NCI-H1417 treated with DMSO at 0.1 percent for 48 hours (cell line): ENCODE measurements around the gene BRD4.

ENCODE experiments used
- DNase-seq: peaks from one replicate; lab custom pipeline; 2025; lab: John Stamatoyannopoulos, UW

The BRD4 gene

DNA sequence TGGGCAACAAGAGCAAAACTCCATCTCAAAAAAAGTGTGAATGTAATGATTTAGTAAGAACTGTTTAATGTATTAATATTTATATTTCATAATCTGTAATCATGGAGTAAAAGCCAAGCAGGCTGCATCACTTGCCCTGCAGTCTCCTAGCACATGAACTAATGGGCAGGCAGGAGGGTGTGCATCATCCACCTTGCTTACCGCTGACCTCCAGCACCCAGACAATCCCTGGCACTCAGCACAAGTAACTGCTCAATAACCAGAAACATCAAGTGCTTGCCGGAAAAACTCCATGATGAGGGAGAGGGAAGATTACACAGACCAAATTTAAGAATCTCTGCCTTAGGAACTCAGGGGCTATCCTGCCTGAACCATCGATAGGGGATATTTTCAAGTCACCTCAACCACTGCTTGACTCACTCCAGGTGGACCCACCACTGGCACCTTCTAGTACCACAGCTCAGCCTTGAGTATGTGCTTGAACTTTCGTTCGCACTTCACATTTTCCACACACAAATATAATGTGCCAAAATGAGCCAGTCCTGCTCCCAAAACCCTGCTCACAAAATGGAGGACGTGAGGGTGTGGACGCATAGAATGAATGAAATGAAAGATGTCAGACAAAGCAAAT is 18.6 kb downstream of the BRD4 start:
- DNase-seq: no peak

DNA sequence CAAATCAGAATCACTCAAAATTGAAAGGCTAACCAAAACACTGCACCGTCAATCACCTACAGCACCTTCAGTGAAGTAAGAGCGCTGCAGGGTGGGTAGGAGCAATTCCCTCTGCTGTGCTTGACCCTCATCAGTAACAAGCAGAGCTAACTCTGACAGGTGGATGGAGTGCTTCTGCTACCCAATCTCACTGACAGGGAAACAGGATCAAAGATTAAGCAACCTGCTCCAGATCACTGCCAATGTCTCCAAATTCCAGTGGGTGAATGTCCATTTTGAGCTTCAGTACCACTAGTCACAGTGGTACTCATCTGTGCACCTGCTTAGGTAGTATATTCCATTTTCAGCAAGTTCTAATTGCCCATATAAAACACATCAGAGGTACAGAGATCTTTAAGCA is 25.2 kb downstream of the BRD4 start:
- no peak for DNase-seq

DNA sequence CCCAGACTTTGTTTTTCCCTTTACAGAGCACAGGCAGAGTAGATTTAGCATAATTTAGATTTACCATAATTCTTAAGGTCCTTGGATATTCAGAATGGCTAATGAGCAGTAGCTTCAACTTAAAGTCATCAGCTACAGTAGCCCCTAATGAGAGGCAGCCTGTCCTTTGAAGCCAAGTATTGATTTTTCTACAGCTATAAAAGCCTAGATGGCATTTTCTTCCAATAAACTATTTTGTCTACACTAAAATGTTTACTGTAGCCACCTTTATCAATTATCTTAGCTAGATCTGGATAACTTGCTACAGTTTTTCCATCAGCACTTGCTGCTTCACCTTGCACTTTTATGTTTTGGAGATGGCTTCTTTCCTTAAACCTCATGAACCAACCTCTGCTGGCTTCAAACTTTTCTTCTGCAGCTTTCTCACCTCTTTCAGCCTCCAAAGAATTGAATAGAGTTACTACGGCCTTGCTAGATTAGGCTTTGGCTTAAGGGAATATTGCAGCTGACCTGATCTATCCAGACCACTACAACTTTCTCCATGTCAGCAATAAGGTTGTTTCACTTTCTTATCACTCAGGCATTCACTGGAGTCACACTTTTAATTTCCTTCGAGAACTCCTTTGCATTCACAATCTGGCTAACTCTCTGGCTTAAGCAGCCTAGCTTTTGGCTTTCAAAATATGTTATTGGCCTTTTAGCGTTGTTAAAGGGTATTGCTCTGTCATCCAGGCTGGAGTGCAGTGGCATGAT is 26.6 kb downstream of the BRD4 start:
- DNase-seq: no peak

DNA sequence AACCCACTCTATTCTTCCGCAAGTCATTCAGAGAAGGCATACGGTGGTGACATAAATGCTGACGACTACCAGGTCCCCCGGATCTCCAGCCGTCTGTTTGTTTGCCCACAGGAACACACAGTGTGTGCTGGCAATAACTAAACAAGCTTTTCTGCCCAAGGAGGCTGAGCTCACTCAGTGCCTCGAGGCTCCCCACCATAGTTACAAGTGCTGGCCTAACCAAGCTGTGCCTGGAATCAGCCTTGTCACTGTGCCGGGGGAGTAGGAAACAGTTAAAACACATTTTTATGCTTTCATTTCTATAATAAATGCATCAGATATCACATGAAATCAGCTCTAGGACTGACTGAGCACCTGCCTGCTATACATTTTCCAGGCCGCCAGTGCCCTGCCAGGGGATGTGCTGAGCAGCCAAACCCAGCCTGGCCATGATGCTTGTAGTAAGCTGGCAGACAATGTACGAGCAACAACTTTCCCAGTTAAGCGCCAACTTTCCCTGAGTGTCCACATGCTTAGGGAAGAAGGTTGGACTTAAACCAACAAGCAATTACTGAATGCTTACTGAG is 28.1 kb downstream of the BRD4 start:
- DNase-seq: no peak

DNA sequence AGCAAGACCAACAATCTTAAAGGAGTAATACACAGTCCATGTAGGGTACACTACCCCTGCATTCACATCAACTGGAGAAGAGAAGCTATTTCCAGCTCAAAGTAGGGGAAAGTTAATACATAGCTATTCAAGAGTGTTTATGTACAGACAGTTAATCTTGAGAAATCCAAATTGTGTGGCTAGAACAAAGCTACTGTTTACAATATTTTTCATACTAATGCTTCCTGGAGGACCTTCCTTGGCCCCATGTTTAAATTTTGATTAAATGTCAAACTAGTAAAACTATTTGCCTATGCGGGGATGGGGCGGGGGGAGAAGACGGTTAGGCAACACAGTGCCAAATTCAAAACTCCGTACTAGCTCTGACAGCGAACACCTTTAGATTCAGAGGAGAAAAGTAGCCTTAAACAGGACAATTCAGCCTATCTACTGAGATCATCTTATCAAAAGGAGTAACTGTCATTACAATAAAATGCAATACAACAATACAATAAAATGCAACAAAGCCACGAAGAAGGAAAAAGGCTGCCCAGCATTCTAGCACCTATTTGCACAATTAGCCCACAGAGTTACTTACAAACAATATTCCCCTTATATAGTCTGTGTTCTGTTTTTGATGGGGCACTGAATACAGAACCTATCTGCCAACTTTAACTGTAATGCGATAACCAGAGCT is 29.1 kb downstream of the BRD4 start:
- no peak for DNase-seq

DNA sequence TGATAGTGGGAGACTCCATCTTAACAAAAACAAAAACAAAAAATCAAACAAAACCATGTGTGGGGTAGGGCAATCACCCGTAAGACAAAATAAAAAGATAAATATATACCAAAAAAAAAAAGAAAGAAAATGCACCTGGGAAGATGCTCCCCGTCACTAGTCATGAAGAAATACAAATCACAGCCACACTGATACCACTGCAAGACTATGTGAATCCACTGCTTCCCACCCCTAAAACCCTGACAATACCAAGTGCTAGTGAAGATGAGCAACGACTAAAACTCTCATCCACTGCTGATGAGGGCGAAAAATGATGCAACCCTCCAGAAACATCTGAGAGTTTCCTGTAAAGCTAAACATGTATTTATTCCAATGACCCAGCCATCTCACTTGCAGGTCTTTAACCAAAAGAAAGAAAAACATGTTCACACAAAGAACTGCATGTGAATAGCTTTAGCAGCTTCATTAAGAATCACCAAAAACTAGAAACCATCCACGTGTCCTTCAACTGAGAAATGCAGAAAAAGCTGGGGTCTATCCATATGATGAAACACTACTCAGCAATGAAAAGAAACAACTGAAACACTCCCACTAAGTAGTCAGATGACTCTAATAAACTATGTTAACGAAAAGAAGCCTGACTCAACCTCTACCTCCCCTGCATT is 31.7 kb downstream of the BRD4 start:
- DNase-seq: no peak

DNA sequence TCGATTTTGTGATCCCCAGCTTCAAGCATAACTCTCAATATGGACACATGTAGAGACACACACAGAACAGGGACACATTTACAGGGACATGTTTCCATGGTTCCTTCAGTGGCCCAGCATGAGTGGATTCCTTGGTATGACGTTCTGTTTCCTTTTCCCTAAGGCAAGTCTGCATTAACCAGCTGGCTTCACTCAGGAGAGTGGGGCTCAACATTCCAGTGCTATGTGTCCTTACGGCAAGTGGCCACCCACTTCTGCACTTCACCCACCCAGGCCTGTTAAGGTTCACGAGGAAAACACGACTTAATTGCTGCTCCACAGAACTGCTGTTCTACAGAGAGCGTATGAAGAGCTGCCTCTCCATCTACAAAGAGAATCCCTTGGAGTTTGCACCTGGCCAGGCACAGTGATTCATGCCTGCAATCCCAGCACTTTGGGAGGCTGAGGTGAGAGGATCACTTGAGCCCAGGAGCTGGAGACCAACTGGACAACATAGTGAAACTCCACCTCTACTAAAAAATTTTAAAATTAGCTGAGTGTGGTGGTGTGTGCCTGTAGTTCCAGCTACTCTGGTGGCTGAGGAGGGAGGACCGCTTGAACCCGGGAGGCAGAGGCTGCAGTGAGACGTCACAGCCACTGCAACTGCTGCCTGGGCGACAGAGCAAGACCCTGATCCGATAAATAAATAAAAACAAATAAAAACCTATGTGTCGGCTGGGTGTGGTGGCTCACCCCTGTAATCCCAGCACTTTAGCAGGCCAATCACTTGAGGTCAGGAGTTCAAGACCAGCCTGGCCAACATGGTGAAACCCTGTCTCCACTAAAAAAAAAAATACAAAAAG is 32.5 kb downstream of the BRD4 start:
- no peak for DNase-seq

DNA sequence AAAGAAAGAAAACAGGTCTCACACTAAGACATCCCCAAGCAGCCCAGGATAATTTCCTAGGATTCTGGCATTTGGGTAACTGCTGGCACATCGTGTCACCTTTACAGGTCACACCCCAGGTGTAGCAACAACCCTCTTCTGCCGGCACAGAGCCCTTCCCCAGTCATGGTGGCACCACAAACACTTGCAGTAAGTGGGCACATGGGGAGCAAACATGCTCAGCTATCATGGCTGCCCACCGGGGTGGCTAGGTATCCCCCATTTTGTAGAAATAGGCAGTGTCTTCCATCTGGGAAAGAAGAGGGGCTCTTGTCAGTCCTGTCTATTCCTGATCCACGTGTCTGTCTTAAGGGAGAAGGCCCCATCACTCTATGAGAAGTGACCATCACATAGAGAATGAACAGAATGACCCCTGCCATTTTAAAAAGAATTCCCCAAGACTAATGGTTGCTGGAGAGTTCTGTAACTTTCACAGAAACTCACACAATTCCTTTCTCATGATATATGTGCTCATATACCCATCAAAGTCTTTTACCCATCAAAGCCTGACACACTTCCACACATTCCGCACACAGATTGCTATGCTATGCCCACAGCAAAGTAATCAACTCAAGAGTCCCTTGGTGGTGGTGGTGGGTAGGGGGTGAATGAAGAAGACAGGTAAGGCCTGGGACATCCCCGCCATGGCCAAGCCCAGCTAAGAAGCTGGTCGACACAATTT is 33.3 kb downstream of the BRD4 start:
- DNase-seq: no peak

DNA sequence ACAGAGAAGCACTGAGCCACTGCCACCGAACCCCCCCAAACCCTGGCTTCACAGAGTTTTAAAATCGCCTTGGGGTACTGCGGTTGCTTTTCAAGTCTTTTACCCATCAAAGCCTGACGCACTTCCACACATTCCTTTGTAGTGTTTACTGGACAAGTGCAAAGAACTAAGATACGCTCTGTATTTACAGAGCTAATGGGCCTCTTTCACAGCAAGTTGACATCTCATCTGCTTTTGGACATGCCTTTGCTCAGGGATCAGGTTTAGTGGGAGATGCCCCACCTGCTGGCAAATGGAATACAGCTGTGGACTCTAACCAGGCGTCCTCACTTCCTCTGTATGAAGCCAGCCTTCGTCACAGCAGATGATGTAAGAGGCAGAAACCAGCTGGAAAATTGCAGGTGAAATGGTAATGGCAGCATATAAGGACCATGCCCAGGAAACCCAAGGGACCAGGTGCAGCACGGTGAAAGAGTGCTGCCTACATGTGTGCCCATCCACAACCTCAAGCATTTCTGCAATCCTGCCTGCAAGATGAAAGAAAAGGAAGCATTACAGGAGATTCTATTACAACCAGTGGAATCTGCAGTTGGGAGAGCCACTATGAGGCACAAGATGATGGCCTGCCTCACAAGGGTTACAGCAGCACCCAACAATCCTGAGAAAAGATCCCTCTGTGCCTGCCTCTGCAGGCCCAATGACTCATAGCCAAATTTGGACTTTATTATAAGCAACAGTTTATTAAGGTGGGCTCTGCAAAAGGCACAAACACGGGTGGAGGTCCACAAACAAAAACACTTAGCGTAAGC is 34.7 kb downstream of the BRD4 start:
- DNase-seq: no peak

DNA sequence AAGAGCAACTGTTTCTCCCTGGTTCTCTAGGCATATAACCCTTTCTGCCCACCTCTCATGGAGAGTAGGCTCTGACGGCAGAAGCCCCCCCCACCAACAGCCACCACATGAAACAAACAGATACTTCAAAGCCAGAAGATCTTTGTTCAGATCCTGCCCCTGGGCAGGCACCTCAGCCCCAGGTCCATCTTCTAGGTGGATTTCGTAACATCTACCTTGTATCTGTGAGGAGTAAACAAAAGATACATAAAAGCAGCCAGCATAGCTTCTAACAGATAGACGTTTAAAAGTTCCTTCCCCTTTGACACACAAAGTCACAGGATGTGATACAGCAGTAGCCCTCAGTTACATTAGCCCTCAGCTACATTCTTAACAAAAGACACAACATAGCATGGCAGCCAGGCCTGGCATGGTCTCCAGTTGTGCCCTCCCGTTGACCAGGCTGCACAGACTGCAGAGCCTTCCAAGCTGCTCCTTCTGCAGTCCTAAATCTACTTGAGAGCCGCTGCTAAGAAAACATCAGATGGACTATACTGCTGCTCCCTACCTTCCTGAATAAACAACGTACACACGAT is 35.4 kb downstream of the BRD4 start:
- DNase-seq: no peak

DNA sequence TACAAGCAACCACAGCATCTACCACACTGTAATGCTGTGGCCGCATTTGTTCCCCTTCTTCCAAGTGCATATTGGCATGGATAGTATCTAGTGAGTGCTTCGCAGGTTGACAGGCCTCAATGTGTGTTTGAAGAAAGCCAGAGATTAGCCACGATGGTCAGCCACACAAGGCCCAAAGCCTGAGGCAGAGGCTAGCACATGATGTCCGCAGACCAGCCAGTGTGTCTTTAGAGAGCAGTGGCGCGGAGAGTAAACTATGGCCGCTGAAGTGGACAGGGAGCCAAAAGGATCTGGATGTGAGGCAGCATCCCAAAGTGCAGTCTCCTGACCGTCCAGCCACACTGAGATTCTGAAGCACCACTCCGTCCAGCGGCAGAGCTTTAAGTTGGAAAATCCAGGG is 36.0 kb downstream of the BRD4 start:
- DNase-seq: no peak

DNA sequence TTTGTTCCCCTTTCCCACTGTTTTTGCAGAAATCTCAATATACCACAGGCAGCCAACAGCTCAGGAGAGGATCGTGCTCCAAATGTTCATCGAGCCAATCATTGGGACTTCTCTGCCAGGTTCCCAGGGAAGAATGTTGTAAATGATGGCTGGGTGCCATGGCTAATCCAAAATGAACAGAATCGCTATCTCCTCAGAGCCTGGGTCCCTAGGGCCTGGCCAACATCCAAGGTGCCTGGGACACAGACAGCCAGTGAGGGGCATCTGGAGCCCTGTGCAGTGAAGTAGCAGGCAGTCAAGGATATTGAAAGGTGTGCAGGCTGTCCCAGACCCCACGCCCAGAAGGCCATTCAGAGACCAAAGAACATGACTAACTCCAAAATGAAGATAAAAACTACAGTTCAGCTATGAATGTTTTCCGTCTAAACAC is 37.8 kb downstream of the BRD4 start:
- no peak for DNase-seq

DNA sequence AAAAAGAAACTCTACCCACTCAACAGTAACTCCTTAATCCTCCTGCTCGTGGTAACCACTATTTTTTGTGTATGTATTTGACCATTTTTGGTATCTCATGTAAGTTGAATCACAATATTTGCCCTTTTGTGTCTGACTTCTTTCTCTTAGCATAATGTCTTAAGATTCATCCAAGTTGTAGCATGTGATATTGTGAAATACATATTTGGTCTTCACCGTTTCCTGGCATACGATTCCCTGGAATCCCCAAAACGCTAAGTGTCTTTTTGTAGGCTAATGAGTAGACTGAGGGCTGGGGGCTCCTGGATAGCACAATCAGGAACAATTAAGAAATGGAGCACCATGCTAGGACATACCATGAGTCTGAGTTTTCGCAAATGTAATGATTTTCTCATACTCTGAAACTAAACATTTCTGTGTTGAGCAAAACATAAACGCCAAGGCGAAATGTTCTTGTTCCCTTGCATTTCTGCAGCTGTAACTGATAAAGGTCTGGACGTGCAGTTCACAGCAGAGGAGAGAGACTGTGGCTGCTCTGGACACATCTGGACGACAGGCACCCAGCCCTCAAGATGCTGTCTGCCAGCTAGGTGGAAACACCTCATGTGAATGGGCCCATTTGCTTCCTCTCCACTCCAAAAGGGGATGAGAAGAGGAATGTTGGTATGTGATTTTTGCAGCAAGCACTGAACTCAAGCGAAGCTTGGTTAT is 38.4 kb downstream of the BRD4 start:
- DNase-seq: no peak

DNA sequence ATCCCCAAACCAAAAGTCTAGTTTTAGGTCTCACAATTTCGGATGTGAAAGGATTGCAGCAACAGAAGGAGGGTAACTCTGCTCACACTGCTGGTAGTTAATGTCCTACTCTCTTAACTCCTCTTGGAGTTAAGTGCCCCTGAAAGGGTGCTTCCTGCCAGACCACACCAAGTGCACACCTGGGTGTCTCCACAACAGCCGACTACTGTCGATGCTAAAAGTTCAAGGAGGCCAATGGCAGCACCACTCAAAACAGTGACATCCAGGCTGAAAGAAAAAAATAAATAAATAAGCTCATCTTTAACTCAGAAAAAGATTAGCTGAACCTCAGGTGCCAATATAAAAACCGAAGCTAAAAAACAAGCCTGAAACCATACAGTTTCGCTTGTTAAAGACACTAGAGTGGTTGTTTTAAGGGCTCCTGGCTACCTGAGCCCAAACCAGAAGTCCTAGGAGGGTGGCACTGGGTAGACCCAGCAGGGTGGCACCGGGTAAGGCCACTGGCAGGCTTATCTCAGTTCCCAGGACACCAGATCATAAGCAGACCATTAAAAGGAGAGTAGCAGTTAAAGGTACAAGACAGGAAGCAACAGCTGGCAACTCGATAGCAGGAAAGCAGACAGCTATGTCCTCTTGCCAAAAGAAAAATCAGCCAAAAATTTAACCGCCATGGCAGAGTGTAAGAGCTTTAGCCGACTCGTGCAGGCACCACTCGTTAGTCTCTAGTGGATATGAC is 39.3 kb downstream of the BRD4 start:
- no peak for DNase-seq

DNA sequence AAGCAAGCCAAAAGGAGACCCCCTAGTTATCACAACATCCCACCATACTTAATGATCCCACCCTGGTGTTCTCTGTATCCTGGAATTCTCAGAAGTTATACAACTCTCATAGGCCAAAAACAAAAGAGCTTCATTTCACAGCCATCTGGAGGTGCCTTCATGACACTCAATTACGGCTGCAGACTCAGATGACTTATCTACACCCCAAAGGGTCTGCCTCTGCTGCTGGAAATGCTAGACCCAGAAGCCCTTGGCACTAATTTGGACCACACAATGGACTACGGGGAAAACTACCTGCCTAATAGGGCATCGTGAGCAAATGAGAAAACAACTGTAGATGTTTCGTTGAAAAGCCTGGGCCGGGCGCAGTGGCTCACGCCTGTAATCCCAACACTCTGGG is 40.2 kb downstream of the BRD4 start:
- DNase-seq: no peak

DNA sequence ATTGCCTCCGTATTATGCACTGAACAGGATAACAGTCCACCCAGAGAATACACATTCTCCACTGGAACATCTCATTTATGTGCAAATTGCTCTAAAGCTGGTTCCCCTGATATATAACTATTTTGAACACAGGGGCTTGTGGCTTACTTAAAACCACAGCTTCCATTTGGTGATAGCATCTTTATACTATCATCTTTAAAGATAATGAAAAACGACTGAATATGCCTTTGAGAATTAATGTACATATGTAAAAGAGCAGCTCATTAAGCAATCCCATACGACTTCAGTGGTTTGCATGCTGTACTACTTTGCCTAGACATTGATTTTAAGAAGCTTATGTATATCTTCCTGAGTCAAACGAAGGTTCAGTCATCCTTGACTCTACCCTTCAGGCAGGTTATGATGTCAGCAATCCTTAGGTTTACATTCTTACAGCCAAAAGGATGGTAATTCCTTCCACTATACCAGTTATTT is 40.8 kb downstream of the BRD4 start:
- DNase-seq: no peak

DNA sequence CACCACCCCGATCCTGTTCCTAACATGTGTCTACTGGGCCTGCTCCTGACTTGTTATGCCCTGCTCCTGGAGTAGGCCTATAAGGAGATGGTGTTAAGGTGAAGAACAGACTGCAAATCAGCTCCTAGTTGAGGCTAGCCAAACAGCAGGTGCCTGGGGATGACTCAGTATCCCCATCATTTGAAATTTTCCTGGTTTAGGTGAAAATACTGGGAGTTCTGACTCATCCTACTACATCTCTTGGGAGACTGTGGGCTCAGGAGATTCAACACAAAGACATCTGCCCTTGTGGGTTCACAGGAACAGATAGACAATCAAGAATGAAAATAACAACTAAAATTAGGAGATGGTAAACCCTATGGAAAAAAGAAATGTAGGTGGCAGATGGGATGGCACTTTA is 41.2 kb downstream of the BRD4 start:
- DNase-seq: no peak

DNA sequence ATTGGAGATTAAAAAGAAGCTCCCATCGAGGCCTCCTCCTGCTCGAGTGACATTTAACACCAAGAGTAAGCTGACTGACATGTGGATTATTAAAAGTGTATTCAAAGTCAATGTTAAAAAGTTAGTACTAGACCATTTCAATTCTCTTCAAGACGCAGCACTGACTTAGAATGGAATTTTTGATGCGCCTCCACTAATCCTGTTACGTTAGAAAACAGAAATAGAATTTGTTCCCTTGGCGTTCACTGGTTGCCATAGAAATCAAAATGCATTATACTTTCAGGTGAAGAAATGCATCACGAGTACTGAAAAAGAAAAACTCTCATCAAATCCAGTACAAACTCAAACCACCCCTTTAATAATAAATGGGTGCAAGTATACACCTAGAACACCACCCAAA is 42.2 kb downstream of the BRD4 start:
- DNase-seq: no peak
